Activated T-cell treated with anti-CD3 and anti-CD28 coated beads for 48 hours (primary cell): ENCODE measurements around the gene DUSP8.
"Not testable (repeated sequence)": the region's sequence is repeated elsewhere in the genome, so short reads cannot be mapped to it uniquely, and the experiment has no call there.

Experiments used
- DNase-seq: peaks from one replicate; pipeline ENCODE4 v3.0.0-alpha.2; 2020; ENCODE audit warnings: low read depth

DUSP8 gene

GRCh38 chr11:1514336-1515061, 57.6 kb downstream of the DUSP8 start:
- DNase-seq = no peak

GRCh38 chr11:1513326-1514296, 58.5 kb downstream of the DUSP8 start:
- no peak for DNase-seq

GRCh38 chr11:1512531-1513258, 59.4 kb downstream of the DUSP8 start:
- not testable (repeated sequence) for DNase-seq

- DNase-seq = no peak
Observed at GRCh38 chr11:1511937-1512496, 60.1 kb downstream of the DUSP8 start.

GRCh38 chr11:1510928-1511327, 61.1 kb downstream of the DUSP8 start:
- no peak for DNase-seq

- DNase-seq = not testable (repeated sequence)
Observed at GRCh38 chr11:1510351-1510750, 61.7 kb downstream of the DUSP8 start.

GRCh38 chr11:1509626-1510255, 62.3 kb downstream of the DUSP8 start:
- no peak for DNase-seq

GRCh38 chr11:1508986-1509385, 63.1 kb downstream of the DUSP8 start:
- DNase-seq = no peak

- no peak for DNase-seq
Observed at GRCh38 chr11:1508491-1508891, 63.6 kb downstream of the DUSP8 start.

- DNase-seq = no peak
Observed at GRCh38 chr11:1507381-1508140, 64.5 kb downstream of the DUSP8 start.

GRCh38 chr11:1506981-1507380, 65.1 kb downstream of the DUSP8 start:
- no peak for DNase-seq

- no peak for DNase-seq
Observed at GRCh38 chr11:1505480-1505879, 66.6 kb downstream of the DUSP8 start.

GRCh38 chr11:1504581-1505290, 67.3 kb downstream of the DUSP8 start:
- no peak for DNase-seq

- DNase-seq = no peak
Observed at GRCh38 chr11:1504138-1504537, 67.9 kb downstream of the DUSP8 start.
